Sigmoid colon (tissue), 7 donors: ENCODE results near the gene MRPL58. TPM values are rescaled to one million over a fixed set of nuclear protein-coding genes. Genes with fewer than 3 reads are reported as not detected.
A peak's percentile ranks its signal among the peaks of the same experiment; 100 is the strongest.

Experiments
- DNase-seq: peaks from one replicate; pipeline ENCODE4 v3.0.0-alpha.2; 2019
- H3K27ac ChIP-seq, 4 donors: fragments of 200-600 bp; sonication (generic); one replicate each; pipeline ENCODE4 v1.5.1; 2016 to 2019; ENCODE audit warnings: mild to moderate bottlenecking in 1 of 4
- H3K27me3 ChIP-seq, 3 donors: fragments of 200-600 bp; sonication (generic); one replicate each; pipeline ENCODE4 v1.5.1; 2019; ENCODE audit warnings: mild to moderate bottlenecking in 1 of 3
- H3K36me3 ChIP-seq, 4 donors: fragments of 200-600 bp; sonication (generic); one replicate each; pipeline ENCODE4 v1.5.1; 2016 to 2019
- H3K4me1 ChIP-seq, 4 donors: fragments of 200-600 bp; sonication (generic); one replicate each; pipeline ENCODE4 v1.5.1; 2017 to 2019
- H3K4me3 ChIP-seq, 4 donors: fragments of 200-600 bp; sonication (generic); one replicate each; pipeline ENCODE4 v1.5.1; 2017 to 2019; ENCODE audit warnings: mild to moderate bottlenecking in 2 of 4, moderate library complexity in 1 of 4
- H3K9me3 ChIP-seq, 4 donors: fragments of 200-600 bp in 3 of 4; sonication (generic) in 3 of 4; one replicate each; pipeline versions ENCODE4 v1.5.1 to v1.6.1; 2013 to 2019
- EP300 ChIP-seq, 4 donors: sonication (generic); formaldehyde crosslinking; IDR thresholded peaks; one replicate each; pipeline ENCODE4 v1.6.1; 2017; ENCODE audit warnings: antibody characterized with exemption in 4 of 4
- POLR2A ChIP-seq, 2 donors: fragments of 450-650 bp; IDR thresholded peaks; one replicate each; pipeline ENCODE4 v1.6.1; 2016; ENCODE audit warnings: antibody characterized with exemption in 2 of 2, mild to moderate bottlenecking in 2 of 2, moderate library complexity in 2 of 2
- POLR2AphosphoS5 ChIP-seq, 4 donors: sonication (generic); formaldehyde crosslinking; IDR thresholded peaks; one replicate each; pipeline ENCODE4 v1.6.1; 2017; ENCODE audit warnings: antibody characterized with exemption in 4 of 4
- WGBS, 2 donors: extraction: QIAGEN DNeasy Blood & Tissue Kit; methylation state at CpG; one replicate each; pipeline ENCODE4 v1.1.7; 2013; 5-methylcytosine and 5-hydroxymethylcytosine counted together
- intact Hi-C: fragments of 100-400 bp; cut with DNase I; formaldehyde crosslinking; loops from one replicate; pipeline ENCODE4 v1.15.1; 2023
- polyA plus RNA-seq, 3 donors: library from polyadenylated mRNA; stranded (reverse); fragments of 200-250 nt; gene quantifications; one replicate each; pipeline ENCODE4 v1.2.3, GENCODE V29; 2013
- total RNA-seq, 4 donors: library from RNA; depleted of rRNA; stranded (reverse); fragments of >200 nt; gene quantifications; one replicate each; pipeline ENCODE4 v1.1.0, GENCODE V29; 2016
- TF ChIP-seq, protein P1 (sequence below), 4 experiments: fragments of 450-650 bp in 3 of 4; fragments of 200-600 bp in 1 of 4; IDR thresholded peaks; one replicate each; pipeline ENCODE4 v1.5.1; 2016 to 2019; ENCODE audit warnings: antibody characterized with exemption in 4 of 4, mild to moderate bottlenecking in 3 of 4, moderate library complexity in 2 of 4
- donor health status: healthy with polysubstance abuse.
- donor health status: Bipolar disorder and iron deficiency.
- donor health status: healthy.

The MRPL58 gene
- total and polyA plus RNA-seq, 7 donors = 36.6 to 104 (median 56.9) TPM

DNA sequence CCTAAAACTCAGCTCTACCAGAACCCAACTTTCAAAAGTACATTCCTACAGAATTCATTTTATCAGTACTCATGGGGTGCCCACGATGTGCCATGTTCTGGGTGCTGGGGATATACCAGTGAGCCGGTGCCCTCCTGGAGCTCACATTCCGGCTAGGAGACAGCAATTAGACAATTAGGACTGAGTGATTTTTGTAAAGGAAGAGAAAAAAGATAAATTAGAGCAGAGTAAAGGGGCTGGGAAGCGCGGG, 449 bp upstream of the MRPL58 start:
- Histone ChIP-seq H3K27ac (peak overlapping the region; percentile 93 to 99 (median 96)), H3K27me3 (no peaks in the 10 kb centered on the region), H3K4me1 (peaks cover 0 to 34% (median 29%) of the 10 kb centered on the region in 4 donors), H3K36me3 (peaks cover 0 to 7% (median 0%) of the 10 kb centered on the region in 4 donors), H3K4me3 (peak overlapping the region; percentile 76 to 82 (median 78)), H3K9me3 (no peaks in the 10 kb centered on the region)
- WGBS, 2 donors = 19 to 27% methylated on average over 5 of the region's 5 CpGs
- DNase-seq = no peak
- TF ChIP-seq POLR2AphosphoS5 (IDR thresholded peaks at IDR 0.05) (no peak), POLR2A (IDR thresholded peaks at IDR 0.05) (no peak), EP300 (IDR thresholded peaks at IDR 0.05) (no peak)
- TF ChIP-seq, protein P1, sequence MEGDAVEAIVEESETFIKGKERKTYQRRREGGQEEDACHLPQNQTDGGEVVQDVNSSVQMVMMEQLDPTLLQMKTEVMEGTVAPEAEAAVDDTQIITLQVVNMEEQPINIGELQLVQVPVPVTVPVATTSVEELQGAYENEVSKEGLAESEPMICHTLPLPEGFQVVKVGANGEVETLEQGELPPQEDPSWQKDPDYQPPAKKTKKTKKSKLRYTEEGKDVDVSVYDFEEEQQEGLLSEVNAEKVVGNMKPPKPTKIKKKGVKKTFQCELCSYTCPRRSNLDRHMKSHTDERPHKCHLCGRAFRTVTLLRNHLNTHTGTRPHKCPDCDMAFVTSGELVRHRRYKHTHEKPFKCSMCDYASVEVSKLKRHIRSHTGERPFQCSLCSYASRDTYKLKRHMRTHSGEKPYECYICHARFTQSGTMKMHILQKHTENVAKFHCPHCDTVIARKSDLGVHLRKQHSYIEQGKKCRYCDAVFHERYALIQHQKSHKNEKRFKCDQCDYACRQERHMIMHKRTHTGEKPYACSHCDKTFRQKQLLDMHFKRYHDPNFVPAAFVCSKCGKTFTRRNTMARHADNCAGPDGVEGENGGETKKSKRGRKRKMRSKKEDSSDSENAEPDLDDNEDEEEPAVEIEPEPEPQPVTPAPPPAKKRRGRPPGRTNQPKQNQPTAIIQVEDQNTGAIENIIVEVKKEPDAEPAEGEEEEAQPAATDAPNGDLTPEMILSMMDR (IDR thresholded peaks at IDR 0.05) = no peak
- intact Hi-C loops = loop anchor here (1.0 kb wide), 2 partner anchors 20 to 24 kb away; no protein-coding TSS in a partner anchor

DNA sequence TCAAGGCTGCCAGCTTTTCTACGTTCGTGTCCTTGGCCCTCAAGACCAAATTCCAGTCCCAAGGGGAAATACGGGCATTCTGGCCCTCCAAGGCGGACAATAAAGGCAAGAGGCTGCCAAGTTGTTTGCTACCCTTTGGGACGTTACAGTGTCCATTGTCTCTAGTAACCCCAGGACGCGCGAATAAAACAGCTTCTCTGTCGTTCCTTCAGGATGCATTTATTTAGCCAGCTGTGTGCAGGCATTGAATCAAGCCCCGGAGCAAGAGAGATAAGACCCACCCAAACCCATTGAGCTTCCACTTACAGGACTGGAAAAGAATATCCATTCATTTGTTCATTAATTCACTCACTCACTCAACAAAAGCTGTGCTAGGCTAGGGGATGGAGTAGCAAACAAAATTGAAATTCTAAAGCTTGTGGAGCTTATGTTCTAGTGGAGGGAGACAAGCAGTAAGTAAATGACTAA, 656 bp downstream of the MRPL58 start:
- intact Hi-C loops = loop anchor here (1.0 kb wide), 1 partner anchor 52 kb away; no protein-coding TSS in a partner anchor
- no peaks in the 10 kb centered on the region for H3K9me3 ChIP-seq

DNA sequence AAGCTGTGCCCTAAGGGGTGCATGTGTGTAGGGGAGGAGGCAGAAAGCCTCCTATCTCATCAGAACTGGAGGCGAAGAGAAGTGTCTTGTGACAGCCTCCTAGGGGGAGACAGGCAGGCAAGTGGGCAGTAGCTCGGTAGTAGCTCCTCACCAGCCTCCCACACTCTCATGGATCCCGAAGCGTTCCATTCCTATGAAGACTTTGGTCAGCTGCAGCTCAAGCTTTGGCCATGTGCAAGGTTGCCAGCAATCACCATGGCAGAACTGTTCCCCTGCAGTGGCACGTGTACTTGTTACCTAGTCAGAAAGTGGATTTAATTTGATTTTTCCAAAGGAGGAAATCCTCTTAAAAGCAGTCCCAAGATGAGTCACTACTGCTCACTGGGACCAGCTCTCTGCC, 6.7 kb downstream of the MRPL58 start:
- Histone ChIP-seq H3K4me3 (no peak overlapping the region), H3K36me3 (peaks cover 6 to 64% (median 23%) of the 10 kb centered on the region in 4 donors), H3K27me3 (no peaks in the 10 kb centered on the region), H3K27ac (no peak overlapping the region), H3K4me1 (no peaks in the 10 kb centered on the region), H3K9me3 (no peaks in the 10 kb centered on the region)
- 93 to 95% methylated on average over 5 of the region's 5 CpGs for WGBS, 2 donors
- no peak for DNase-seq
- TF ChIP-seq, protein P1 (IDR thresholded peaks at IDR 0.05) = no peak
- TF ChIP-seq POLR2AphosphoS5 (IDR thresholded peaks at IDR 0.05) = no peak
- no peak for TF ChIP-seq EP300 (IDR thresholded peaks at IDR 0.05)
- no peak for TF ChIP-seq POLR2A (IDR thresholded peaks at IDR 0.05)
- intact Hi-C loops = no loop called here

More for the DNA sequence above, 656 bp downstream of the MRPL58 start:
- no peak for DNase-seq
- Histone ChIP-seq H3K4me3 (peak overlapping the region; percentile 76 to 82 (median 78)), H3K27me3 (no peaks in the 10 kb centered on the region), H3K4me1 (peaks cover 0 to 34% (median 29%) of the 10 kb centered on the region in 4 donors), H3K36me3 (peaks cover 0 to 18% (median 0%) of the 10 kb centered on the region in 4 donors), H3K27ac (peak overlapping the region; percentile 93 to 99 (median 96))
- TF ChIP-seq POLR2A (IDR thresholded peaks at IDR 0.05) (no peak), POLR2AphosphoS5 (IDR thresholded peaks at IDR 0.05) (no peak), EP300 (IDR thresholded peaks at IDR 0.05) (no peak)
- TF ChIP-seq, protein P1 (IDR thresholded peaks at IDR 0.05) = no peak
- 0 to 1% methylated on average over 10 of the region's 10 CpGs for WGBS, 2 donors

DNA sequence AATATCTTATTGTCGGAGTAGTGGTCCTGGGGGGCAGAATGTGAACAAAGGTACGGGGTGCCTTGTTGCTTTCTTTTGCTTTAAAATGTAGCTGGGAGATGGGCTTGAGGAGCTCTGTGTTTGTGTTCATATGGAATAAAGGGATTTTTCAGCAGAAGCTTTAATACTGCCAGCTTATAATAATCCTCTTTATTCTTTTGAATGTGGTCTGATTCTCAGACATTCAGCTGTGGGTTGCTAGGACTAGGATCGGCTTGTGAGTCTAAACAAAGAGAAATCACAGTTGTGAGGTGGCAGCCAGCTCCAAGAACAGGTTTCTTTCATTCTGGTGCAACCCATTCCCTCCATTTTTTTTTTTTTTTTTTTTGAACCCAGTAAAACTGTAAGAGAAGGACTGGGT, 7.2 kb downstream of the MRPL58 start:
- intact Hi-C loops = no loop called here
- peaks cover 6 to 64% (median 23%) of the 10 kb centered on the region in 4 donors for H3K36me3 ChIP-seq
- no peak overlapping the region for H3K27ac ChIP-seq
- TF ChIP-seq, protein P1 (IDR thresholded peaks at IDR 0.05) = no peak
- TF ChIP-seq POLR2A (IDR thresholded peaks at IDR 0.05) = no peak
- TF ChIP-seq POLR2AphosphoS5 (IDR thresholded peaks at IDR 0.05) = no peak
- no peak for TF ChIP-seq EP300 (IDR thresholded peaks at IDR 0.05)
- DNase-seq = no peak
- H3K4me1 ChIP-seq = no peaks in the 10 kb centered on the region
- H3K4me3 ChIP-seq = no peak overlapping the region
- no peaks in the 10 kb centered on the region for H3K27me3 ChIP-seq
- H3K9me3 ChIP-seq = no peaks in the 10 kb centered on the region
- 97 to 99% methylated on average over 3 of the region's 3 CpGs for WGBS, 2 donors
